OCI-LY7 (cell line): Measurements from ENCODE around the gene SLC22A4. TPM values are rescaled to one million over a fixed set of nuclear protein-coding genes. Genes with fewer than 3 reads are reported as not detected.

Experiments
- BruUV-seq: library from RNA; stranded (reverse); fragments of 400-500 nt; replicated peaks from 2 replicates; lab custom pipeline; 2021; lab: Mats Ljungman, UMichigan
- CTCF ChIA-PET: fragments of 300-600 bp; sonication (Branson Sonifier 250); formaldehyde crosslinking; loops from one replicate; lab custom pipeline; 2022; ENCODE audit warnings: antibody characterized with exemption; ENCODE audit not compliant: unreplicated experiment; lab: Charles Lee
- POLR2A ChIA-PET: fragments of 300-600 bp; sonication (Branson Sonifier 250); formaldehyde crosslinking; loops from one replicate; lab custom pipeline; 2022; ENCODE audit warnings: antibody characterized with exemption; lab: Charles Lee
- DNase-seq: peaks from one replicate; pipeline ENCODE4 v3.0.0-alpha.2; 2015; ENCODE audit warnings: low spot score
- H2AFZ ChIP-seq: fragments of 200-600 bp; sonication (generic), shearing (Covaris generic); 2 replicates; pipeline ENCODE4 v1.6.1; 2014; ENCODE audit warnings: mild to moderate bottlenecking, antibody characterized with exemption, low read length, moderate library complexity
- H3K27ac ChIP-seq: fragments of 200-600 bp; sonication (generic); 2 replicates; pipeline ENCODE4 v1.5.1; 2014; ENCODE audit warnings: mixed run types, low read depth, mild to moderate bottlenecking, moderate library complexity, low read length, inconsistent platforms; ENCODE audit not compliant: poor library complexity, severe bottlenecking
- H3K36me3 ChIP-seq: fragments of 200-600 bp; sonication (generic); 2 replicates; pipeline ENCODE4 v1.6.1; 2014; ENCODE audit warnings: mild to moderate bottlenecking, antibody characterized with exemption, low read length, moderate library complexity, mixed read lengths; ENCODE audit not compliant: insufficient read depth
- H3K4me1 ChIP-seq: fragments of 200-600 bp; sonication (generic); 2 replicates; pipeline ENCODE4 v1.5.1; 2014; ENCODE audit warnings: mild to moderate bottlenecking, low read length; ENCODE audit not compliant: insufficient read depth, poor library complexity, severe bottlenecking
- H3K4me2 ChIP-seq: fragments of 200-600 bp; sonication (generic); 2 replicates; pipeline ENCODE4 v1.6.1; 2014; ENCODE audit warnings: mild to moderate bottlenecking, low read length
- H3K4me3 ChIP-seq: fragments of 200-600 bp; sonication (generic); 2 replicates; pipeline ENCODE4 v1.5.1; 2014; ENCODE audit warnings: mild to moderate bottlenecking, low read depth, low read length; ENCODE audit not compliant: poor library complexity, severe bottlenecking
- H3K79me2 ChIP-seq: fragments of 200-600 bp; sonication (generic); 2 replicates; pipeline ENCODE4 v1.6.1; 2016; ENCODE audit warnings: low read depth, mild to moderate bottlenecking, low read length, moderate library complexity, mixed read lengths; ENCODE audit not compliant: insufficient read depth
- H3K9me2 ChIP-seq: fragments of 200-600 bp; sonication (generic); 2 replicates; pipeline ENCODE4 v1.6.1; 2016; ENCODE audit warnings: mild to moderate bottlenecking, low read length, mixed read lengths; ENCODE audit not compliant: insufficient read depth
- H3K9me3 ChIP-seq: fragments of 200-600 bp; sonication (generic); 2 replicates; pipeline ENCODE4 v1.6.1; 2014; ENCODE audit warnings: mild to moderate bottlenecking, mixed run types, low read length, mixed read lengths
- H4K20me1 ChIP-seq: fragments of 200-600 bp; sonication (generic); 2 replicates; pipeline ENCODE4 v1.6.1; 2014; ENCODE audit warnings: mild to moderate bottlenecking, antibody characterized with exemption, low read length, moderate library complexity, mixed read lengths; ENCODE audit not compliant: insufficient read depth
- CTCF ChIP-seq: fragments of 200-600 bp; sonication (generic); conservative IDR thresholded peaks from 2 replicates; pipeline ENCODE4 v1.5.1; 2014; ENCODE audit warnings: mild to moderate bottlenecking, antibody characterized with exemption, low read length, moderate library complexity, mixed read lengths
- EZH2phosphoT487 ChIP-seq: fragments of 200-600 bp; sonication (generic); IDR thresholded peaks from 2 replicates; pipeline ENCODE4 v1.6.1; 2018; ENCODE audit warnings: low read depth, borderline replicate concordance, mild to moderate bottlenecking, mixed run types, antibody characterized with exemption, low read length, moderate library complexity, mixed read lengths
- intact Hi-C: fragments of 100-400 bp; cut with micrococcal nuclease; formaldehyde crosslinking; loops from one replicate; pipeline ENCODE4 v1.10.0; 2022; ENCODE audit not compliant: unreplicated experiment
- total RNA-seq, 2 experiments: library from RNA; depleted of rRNA in 1 of 2; stranded (reverse); fragments of >200 nt in 1 of 2; shearing (Covaris generic) in 1 of 2; gene quantifications; 2 replicates each; pipeline ENCODE4 v1.2.3, GENCODE V29; 2014 to 2022

Gene SLC22A4
- total RNA-seq, 2 experiments from 2014 or later: not detected

GRCh38 chr5:132380741-132381140, 86.5 kb downstream of the SLC22A4 start:
- CTCF ChIA-PET: no interaction called here
- Histone ChIP-seq H3K4me2 (no peak overlapping the region), H3K27ac (no peak overlapping the region), H3K79me2 (no peaks in the 10 kb centered on the region), H2AFZ (no peak overlapping the region), H3K4me1 (peaks cover 7% of the 10 kb centered on the region), H3K9me3 (no peaks in the 10 kb centered on the region), H3K36me3 (no peaks in the 10 kb centered on the region), H3K4me3 (no peak overlapping the region), H4K20me1 (no peaks in the 10 kb centered on the region), H3K9me2 (no peaks in the 10 kb centered on the region)
- no TSS peak for BruUV-seq
- TF ChIP-seq CTCF (no peak), EZH2phosphoT487 (no peak)
- intact Hi-C loops: loop anchor here (10.0 kb wide), 1 partner anchor 354 kb away; the partner anchor contains the start of gene KIF3A
- POLR2A ChIA-PET: interaction anchor here (0.7 to 0.8 kb wide), 2 partner anchors 22 to 34 kb away, joined by 3 to 4 read pairs; no protein-coding TSS in a partner anchor
- no peak for DNase-seq

GRCh38 chr5:132381614-132382013, 87.4 kb downstream of the SLC22A4 start:
- POLR2A ChIA-PET: no interaction called here
- H2AFZ ChIP-seq: no peak overlapping the region
- no peaks in the 10 kb centered on the region for H3K36me3 ChIP-seq
- H3K79me2 ChIP-seq: no peaks in the 10 kb centered on the region
- DNase-seq: no peak
- H3K4me2 ChIP-seq: no peak overlapping the region
- intact Hi-C loops: loop anchor here (10.0 kb wide), 1 partner anchor 353 kb away; the partner anchor contains the start of gene KIF3A
- peaks cover 14% of the 10 kb centered on the region for H3K4me1 ChIP-seq
- no peak overlapping the region for H3K4me3 ChIP-seq
- CTCF ChIA-PET: no interaction called here
- no peaks in the 10 kb centered on the region for H4K20me1 ChIP-seq
- H3K27ac ChIP-seq: no peak overlapping the region
- no peaks in the 10 kb centered on the region for H3K9me2 ChIP-seq
- BruUV-seq: no TSS peak
- no peaks in the 10 kb centered on the region for H3K9me3 ChIP-seq
- TF ChIP-seq CTCF (no peak), EZH2phosphoT487 (no peak)

- Histone ChIP-seq H3K79me2 (no peaks in the 10 kb centered on the region), H3K9me3 (no peaks in the 10 kb centered on the region), H3K27ac (no peak overlapping the region), H3K4me3 (no peak overlapping the region), H3K36me3 (no peaks in the 10 kb centered on the region), H2AFZ (no peak overlapping the region), H3K9me2 (no peaks in the 10 kb centered on the region), H3K4me1 (peaks cover 19% of the 10 kb centered on the region), H4K20me1 (no peaks in the 10 kb centered on the region), H3K4me2 (no peak overlapping the region)
- ChIA-PET POLR2A (interaction anchor here (0.6 to 1.0 kb wide), 2 partner anchors 508 to 1054 kb away, joined by 3 to 7 read pairs; no protein-coding TSS in a partner anchor), CTCF (no interaction called here)
- TF ChIP-seq EZH2phosphoT487 (no peak), CTCF (no peak)
- DNase-seq: no peak
- intact Hi-C loops: loop anchor here (10.0 kb wide), 1 partner anchor 352 kb away; the partner anchor contains the start of gene KIF3A
- no TSS peak for BruUV-seq
These were observed 89.1 kb downstream of the SLC22A4 start for GRCh38 chr5:132383261-132383660.
